ENCODE measurements around the gene LRRN2.
"Not testable (repeated sequence)": the region's sequence is repeated elsewhere in the genome, so short reads cannot be mapped to it uniquely, and the experiment has no call there.

LRRN2 gene

GRCh38 chr1:204658295-204658694 is 27.2 kb downstream of the LRRN2 start:
- DNase-seq = no peak

GRCh38 chr1:204653590-204654340 is 31.8 kb downstream of the LRRN2 start:
- DNase-seq = no peak

GRCh38 chr1:204652497-204652896 is 33.0 kb downstream of the LRRN2 start:
- DNase-seq = no peak

GRCh38 chr1:204651843-204652421 is 33.6 kb downstream of the LRRN2 start:
- DNase-seq = no peak

GRCh38 chr1:204650911-204651570 is 34.5 kb downstream of the LRRN2 start:
- no peak for DNase-seq

- no peak for DNase-seq
These were observed 35.6 kb downstream of the LRRN2 start for GRCh38 chr1:204649721-204650521.

- DNase-seq = no peak
These were observed 37.0 kb downstream of the LRRN2 start for GRCh38 chr1:204648576-204648975.

GRCh38 chr1:204647805-204648153 is 37.8 kb downstream of the LRRN2 start:
- no peak for DNase-seq

- no peak for DNase-seq
These were observed 38.3 kb downstream of the LRRN2 start for GRCh38 chr1:204647114-204647804.

- no peak for DNase-seq
These were observed 39.9 kb downstream of the LRRN2 start for GRCh38 chr1:204645666-204646065.

- DNase-seq = no peak
These were observed 40.3 kb downstream of the LRRN2 start for GRCh38 chr1:204645251-204645650.

GRCh38 chr1:204643503-204643902 is 42.0 kb downstream of the LRRN2 start:
- no peak for DNase-seq

- DNase-seq = no peak
These were observed 43.6 kb downstream of the LRRN2 start for GRCh38 chr1:204641936-204642335.

- DNase-seq = no peak
These were observed 44.1 kb downstream of the LRRN2 start for GRCh38 chr1:204641455-204641854.

GRCh38 chr1:204640578-204640977 is 45.0 kb downstream of the LRRN2 start:
- DNase-seq = no peak

GRCh38 chr1:204634260-204634910 is 51.2 kb downstream of the LRRN2 start:
- DNase-seq = no peak

GRCh38 chr1:204633665-204634064 is 51.9 kb downstream of the LRRN2 start:
- no peak for DNase-seq

- DNase-seq = no peak
These were observed 55.2 kb downstream of the LRRN2 start for GRCh38 chr1:204630132-204630905.

- not testable (repeated sequence) for DNase-seq
These were observed 56.1 kb downstream of the LRRN2 start for GRCh38 chr1:204629459-204629858.

GRCh38 chr1:204628868-204629267 is 56.7 kb downstream of the LRRN2 start:
- DNase-seq = no peak

GRCh38 chr1:204627436-204627835 is 58.1 kb downstream of the LRRN2 start:
- no peak for DNase-seq
